GF-D8 (cell line): Measurements from ENCODE around the gene TAT.

Experiments used
- DNase-seq: peaks from one replicate; lab custom pipeline; 2025; lab: John Stamatoyannopoulos, UW

The TAT gene

DNA sequence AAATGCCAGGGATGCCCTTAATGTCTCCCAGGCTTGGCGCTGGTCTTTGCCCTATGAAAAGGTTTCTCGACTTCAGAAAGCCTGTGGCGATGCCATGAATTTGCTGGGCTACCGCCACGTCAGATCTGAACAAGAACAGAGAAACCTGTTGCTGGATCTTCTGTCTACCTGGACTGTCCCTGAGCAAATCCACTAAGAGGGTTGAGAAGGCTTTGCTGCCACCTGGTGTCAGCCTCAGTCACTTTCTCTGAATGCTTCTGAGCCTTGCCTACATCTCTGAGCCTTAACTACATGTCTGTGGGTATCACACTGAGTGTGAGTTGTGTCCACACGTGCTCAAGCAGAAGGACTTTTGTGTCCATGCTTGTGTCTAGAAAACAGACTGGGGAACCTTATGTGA, 39.2 kb downstream of the TAT start:
- no peak for DNase-seq

DNA sequence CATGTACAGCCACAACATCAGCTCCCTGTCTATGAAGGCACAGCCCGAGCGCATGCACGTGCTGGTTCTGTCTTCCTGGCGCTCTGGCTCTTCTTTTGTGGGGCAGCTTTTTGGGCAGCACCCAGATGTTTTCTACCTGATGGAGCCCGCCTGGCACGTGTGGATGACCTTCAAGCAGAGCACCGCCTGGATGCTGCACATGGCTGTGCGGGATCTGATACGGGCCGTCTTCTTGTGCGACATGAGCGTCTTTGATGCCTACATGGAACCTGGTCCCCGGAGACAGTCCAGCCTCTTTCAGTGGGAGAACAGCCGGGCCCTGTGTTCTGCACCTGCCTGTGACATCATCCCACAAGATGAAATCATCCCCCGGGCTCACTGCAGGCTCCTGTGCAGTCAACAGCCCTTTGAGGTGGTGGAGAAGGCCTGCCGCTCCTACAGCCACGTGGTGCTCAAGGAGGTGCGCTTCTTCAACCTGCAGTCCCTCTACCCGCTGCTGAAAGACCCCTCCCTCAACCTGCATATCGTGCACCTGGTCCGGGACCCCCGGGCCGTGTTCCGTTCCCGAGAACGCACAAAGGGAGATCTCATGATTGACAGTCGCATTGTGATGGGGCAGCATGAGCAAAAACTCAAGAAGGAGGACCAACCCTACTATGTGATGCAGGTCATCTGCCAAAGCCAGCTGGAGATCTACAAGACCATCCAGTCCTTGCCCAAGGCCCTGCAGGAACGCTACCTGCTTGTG, 40.0 kb downstream of the TAT start:
- DNase-seq, result no peak

DNA sequence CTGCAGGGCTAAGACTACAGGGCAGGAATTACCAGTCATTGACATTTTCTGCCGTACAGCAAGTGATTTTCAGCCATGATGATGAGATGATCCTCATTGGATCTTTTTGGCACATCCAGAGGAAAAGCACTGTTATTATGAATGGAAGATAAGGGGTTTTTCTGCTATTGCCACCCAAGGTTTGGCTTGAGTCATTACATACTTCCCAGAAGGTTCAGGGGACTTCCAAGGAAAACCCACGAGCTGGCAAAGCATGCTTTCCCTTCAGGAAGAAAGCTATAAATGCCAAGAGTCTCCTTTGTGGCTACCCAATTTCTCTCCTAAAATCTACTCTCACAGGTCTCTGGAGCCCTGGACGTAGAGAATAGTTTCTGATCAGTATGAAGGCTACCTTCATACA, 44.5 kb downstream of the TAT start:
- DNase-seq, result no peak

DNA sequence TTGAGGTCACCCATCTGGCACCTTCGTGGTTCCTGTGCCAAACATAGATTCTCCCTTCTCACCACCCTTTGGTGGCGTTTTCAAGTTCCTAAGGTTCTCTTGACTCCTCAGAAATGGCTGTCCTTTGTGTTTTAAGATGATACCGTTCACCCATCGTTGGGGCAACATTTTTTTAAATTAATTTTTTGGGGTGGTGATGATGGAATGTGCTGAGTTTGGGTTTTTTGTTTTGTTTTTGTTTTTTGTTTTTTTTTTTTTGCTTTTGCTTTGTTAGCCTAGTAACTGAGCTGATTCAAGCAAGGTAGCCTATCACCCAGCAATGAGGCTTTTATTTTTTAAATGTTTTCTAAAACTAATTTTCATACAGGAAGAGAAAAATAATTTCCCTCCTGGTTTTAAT, 48.0 kb downstream of the TAT start:
- DNase-seq, result no peak

DNA sequence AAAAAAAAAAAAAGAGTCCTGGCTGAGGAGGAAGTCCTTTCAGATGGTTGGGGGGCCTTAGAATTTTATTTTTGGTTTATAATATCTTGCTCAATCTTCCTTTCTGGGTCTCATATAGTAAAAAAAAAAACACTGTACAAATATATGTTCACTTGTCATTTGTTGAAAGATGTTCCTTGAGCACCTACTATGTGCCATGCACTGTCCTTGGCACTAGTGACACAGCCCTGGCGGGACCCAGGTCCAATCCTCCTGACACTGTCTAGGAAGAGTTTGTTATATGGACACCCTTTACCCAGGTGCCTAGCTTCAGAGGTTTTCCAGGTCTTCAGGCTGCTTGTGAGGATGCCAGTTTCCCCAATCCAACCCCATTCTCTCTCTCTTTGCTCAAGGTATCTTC, 48.6 kb downstream of the TAT start:
- DNase-seq, result no peak

DNA sequence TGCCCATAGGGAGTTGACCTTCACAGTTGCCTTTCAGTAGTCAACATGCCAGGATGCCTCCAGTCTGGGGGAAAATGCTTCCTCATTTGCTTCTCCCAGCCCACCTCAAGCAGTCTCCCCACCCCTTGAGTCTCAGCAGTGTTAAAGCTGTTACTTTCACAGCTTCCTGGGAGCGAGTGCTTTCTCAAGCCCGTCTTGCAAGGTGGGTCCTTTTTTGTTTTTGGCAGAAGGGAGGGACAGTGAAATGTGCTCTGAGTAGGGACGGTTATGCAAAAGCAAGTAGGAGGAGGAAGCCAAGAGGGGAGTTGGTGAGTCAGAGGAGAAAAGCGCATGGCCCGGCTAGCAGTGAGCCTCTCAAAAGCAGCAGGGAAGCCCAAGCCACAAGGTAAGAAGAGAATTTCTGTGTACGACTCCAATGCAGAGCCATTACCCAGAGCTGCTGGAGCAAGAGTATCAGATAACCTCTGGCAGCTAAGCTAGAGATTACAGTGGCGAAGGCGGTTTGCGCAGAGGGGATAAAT, 50.7 kb downstream of the TAT start, which contains the start of gene CHST4:
Gene CHST4, plus strand, starts transcription at position 316 of the 521 bp plus-strand sequence. CDS start 10,252 bp downstream, outside the sequence.
- no peak for DNase-seq

DNA sequence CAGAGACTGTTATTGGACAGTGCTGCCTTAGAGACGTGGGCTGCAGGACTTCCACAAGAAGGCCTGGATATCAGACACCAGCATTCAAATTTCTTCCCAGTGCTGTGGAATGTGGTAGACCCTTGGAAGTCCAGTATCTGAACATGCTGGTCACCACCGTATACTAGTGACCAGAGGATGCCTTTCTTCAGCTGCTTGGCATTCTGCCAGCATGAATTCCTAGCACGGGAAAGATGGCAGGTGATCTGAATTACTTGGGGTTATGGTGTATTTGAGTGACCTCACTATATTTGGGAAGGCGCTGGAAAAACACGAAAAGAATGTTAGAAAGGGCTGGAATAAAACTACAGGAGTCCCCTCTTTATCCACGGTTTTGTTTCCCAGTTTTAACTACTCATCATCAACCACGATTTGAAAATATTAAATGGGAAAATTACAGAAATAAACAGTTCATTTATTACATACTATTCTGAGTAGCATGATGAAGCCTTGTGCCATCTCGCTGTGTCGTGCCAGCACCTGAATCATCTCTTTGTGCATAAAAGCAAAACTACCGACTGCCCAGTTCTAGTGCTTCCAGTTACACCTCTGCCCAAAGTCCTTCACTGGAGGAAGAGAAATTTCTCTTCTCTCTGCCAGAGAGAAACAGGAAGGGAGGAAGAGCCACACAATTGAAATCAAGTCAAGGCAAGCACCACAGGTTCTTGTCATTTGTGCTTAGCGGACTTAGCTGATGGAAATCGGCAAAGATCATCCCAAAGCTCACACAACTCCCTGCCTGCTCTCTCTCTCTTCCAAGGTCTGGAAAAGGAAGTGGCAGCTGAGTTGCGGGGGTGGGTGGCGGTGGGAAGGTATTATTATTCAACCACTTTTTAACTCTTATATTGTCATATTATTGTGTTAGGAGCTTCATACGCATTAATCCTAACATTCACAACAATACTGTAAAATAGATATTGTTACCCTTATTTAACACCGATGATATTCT, 52.0 kb downstream of the TAT start:
- no peak for DNase-seq

DNA sequence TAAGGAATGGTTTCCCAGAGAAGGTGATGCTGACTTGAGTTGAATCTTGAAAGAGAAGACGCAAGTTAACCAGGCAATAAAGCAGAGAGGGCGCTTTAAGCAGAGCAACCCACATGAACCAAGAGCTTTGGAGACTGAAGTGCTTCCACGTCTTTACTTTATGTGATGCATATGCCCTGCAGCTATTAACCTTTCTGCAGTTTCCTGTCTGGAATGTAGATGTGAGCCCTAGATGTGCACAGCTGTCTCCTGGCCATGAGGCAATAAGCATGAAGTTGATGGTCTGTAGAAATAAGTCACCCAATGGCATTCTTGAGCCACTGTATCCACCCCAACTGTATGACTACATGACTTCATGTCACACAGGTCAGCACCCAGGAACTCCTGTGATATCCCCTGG, 56.3 kb downstream of the TAT start:
- no peak for DNase-seq
